ENCODE results near the gene ADORA1.

Gene ADORA1

DNA sequence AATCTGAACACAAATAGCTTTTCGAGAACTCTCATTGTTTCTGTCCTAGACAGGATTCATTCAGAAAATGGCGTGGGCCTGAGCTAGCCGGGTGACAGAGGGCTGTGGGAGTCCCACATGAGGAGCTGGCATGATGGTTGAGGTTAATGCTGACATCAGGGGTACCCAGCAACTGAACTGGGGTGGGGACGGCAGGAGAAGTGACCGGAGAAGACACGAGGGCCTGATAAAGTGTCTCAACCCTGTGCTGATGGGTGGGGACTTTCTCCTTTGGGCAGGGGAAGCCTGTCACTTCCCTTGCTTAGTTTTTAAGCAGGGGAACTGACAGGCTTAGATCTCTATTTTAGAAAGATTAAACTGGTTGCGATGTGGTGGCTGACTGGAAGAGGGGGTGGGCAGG lies 87.3 kb downstream of the ADORA1 start:
- H3K27ac ChIP-seq (ENCODE audit: low read depth, low read length), result no peak overlapping the region
- H3K9ac ChIP-seq (ENCODE audit: low read depth, low read length), result no peak overlapping the region
- H3K4me1 ChIP-seq (ENCODE audit: insufficient read depth, low read length), result peaks cover 15% of the 10 kb centered on the region
- WGBS, result 93% methylated on average over 7 of the region's 7 CpGs
- H3K27me3 ChIP-seq (ENCODE audit: insufficient read depth, low read length), result no peaks in the 10 kb centered on the region
- no peaks in the 10 kb centered on the region for H3K9me3 ChIP-seq (ENCODE audit: insufficient read depth, low read depth, low read length)
- H3K4me3 ChIP-seq (ENCODE audit: low read length), result no peak overlapping the region
- H3K36me3 ChIP-seq (ENCODE audit: insufficient read depth, low read length), result no peaks in the 10 kb centered on the region

DNA sequence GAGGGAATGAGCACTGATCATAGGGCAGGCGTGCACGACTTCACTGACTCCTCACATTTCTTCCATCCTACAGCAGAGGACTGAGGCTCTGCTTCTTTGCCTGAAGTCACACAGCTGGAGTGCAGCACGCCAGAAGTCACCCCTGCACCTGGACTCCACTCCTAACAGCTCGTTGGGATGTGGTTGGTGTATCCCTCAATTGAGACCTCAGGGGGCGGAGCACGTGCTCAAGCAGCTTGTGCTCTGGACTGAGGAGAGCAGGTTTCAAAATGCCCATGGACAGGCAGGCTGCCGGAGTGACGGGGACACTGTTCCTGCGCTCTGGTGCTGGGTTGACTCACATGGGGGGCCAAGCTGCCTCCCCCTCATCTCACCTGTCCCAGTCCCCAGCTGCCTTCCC lies 88.0 kb downstream of the ADORA1 start:
- peaks cover 15% of the 10 kb centered on the region for H3K4me1 ChIP-seq (ENCODE audit: insufficient read depth, low read length)
- H3K36me3 ChIP-seq (ENCODE audit: insufficient read depth, low read length), result no peaks in the 10 kb centered on the region
- H3K27me3 ChIP-seq (ENCODE audit: insufficient read depth, low read length), result no peaks in the 10 kb centered on the region
- no peak overlapping the region for H3K4me3 ChIP-seq (ENCODE audit: low read length)
- H3K9me3 ChIP-seq (ENCODE audit: insufficient read depth, low read depth, low read length), result no peaks in the 10 kb centered on the region
- 69% methylated on average over 9 of the region's 9 CpGs for WGBS
- H3K9ac ChIP-seq (ENCODE audit: low read depth, low read length), result no peak overlapping the region
- H3K27ac ChIP-seq (ENCODE audit: low read depth, low read length), result no peak overlapping the region

DNA sequence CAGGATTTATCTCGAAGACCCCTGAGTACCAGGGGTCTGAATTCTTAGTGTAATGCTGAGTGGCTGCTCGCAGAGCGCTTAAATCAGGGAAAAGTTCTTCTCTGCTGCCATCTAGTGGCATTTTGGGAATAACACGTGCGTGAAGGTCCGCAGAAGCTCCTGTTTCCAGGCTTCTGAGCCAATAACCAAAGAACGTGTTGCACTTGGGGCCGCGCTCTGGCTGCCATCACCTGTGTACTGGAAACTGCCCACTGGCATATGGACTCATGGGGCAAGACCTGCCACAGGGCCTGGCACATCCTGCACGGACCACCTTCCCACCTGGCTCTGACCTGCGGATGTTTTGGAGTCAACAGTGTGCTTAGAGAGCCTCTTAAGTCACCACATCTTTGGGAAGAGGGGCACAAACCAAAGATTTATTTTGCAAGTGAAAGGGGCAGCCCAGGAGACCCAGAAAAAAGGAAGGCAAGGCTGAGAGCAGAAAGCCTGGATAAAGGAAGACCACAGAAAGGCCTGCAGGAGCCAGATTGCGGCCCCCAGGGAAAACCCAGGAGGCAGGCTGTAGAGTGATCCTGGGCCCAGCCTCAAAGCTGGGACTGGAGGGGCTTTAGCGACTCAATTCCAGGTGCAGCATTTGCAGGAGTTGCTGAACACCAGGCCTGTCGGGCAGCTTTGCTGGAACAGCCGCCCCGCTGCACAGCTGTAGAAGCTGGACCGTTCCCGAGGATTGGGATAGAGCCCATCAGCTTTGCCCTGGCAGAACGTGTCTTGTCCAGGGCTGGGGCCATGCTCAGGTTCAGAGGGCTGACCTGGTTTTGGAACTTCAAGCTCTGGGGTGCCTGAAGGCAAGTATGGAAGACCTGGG lies 89.0 kb downstream of the ADORA1 start:
- 35% methylated on average over 19 of the region's 19 CpGs for WGBS
- H3K4me1 ChIP-seq (ENCODE audit: insufficient read depth, low read length), result peaks cover 15% of the 10 kb centered on the region
- H3K9me3 ChIP-seq (ENCODE audit: insufficient read depth, low read depth, low read length), result no peaks in the 10 kb centered on the region
- no peak overlapping the region for H3K27ac ChIP-seq (ENCODE audit: low read depth, low read length)
- H3K36me3 ChIP-seq (ENCODE audit: insufficient read depth, low read length), result no peaks in the 10 kb centered on the region
- no peaks in the 10 kb centered on the region for H3K27me3 ChIP-seq (ENCODE audit: insufficient read depth, low read length)
- no peak overlapping the region for H3K4me3 ChIP-seq (ENCODE audit: low read length)
- no peak overlapping the region for H3K9ac ChIP-seq (ENCODE audit: low read depth, low read length)

Measured in HUES64 (cell line).